ENCODE results near the gene TTC9C. TPM values are rescaled to one million over a fixed set of nuclear protein-coding genes. Genes with fewer than 3 reads are reported as not detected.

Gene TTC9C
- polyA plus RNA-seq, 1 donor (not counting 4 experiments of a cell fraction or from before 2014, with no cell fraction given), result 26.1 TPM

DNA sequence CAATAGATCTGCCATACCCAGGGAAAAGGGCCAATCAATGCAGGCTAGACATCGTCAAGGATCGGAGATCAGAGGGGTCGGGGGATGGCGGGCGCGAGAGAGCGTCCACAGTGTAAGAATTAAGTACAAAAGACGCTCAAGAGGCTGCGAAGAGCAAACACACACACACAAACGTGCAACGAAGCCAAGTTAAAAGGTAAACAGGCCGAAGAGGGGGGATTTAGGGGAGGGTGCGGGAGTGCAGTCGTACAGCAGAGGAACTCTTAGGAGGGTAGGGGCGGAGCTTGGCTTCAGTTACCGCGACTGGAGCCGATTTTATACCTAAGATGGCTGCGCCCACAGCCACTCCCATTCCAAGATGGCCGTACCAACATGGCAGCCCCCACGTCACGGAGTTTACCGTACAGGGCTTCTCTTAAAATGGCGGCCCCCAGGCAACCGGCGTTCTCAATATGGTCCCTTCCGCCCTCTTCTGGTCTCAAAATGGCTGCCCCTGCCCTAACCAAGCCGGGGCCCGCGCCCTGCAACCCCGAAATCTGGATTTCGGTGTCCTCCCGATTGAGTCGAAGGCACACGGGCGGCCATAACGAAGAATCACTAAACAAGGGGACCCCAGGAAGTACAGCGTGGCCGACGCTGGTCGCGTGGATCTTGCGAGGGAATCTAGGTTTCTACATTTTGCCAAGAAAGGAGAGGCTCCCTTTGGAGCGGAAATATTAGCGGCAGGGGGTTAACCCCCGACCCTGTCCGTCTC, 18.9 kb upstream of the TTC9C start:
- H3K27me3 ChIP-seq (ENCODE audit: control insufficient read depth, extremely low read depth, insufficient read depth, low read length), result no peaks in the 10 kb centered on the region
- H3K4me3 ChIP-seq (ENCODE audit: control insufficient read depth in 2 of 3, extremely low read depth in 1 of 3, insufficient read depth in 2 of 3, low read depth in 1 of 3, low read length in 3 of 3), result peak overlapping the region; percentile 25 to 84 (median 75)
- peak overlapping the region; percentile 93 for H3K27ac ChIP-seq (ENCODE audit: control insufficient read depth, insufficient read depth, low read length)
- no peaks in the 10 kb centered on the region for H3K79me2 ChIP-seq (ENCODE audit: control insufficient read depth, insufficient read depth, low read length)
- H2AFZ ChIP-seq (ENCODE audit: control insufficient read depth, low read length), result peak overlapping the region; percentile 95
- peaks cover 36% of the 10 kb centered on the region for H3K4me1 ChIP-seq (ENCODE audit: control insufficient read depth, extremely low read depth, insufficient read depth, low read length)
- peak overlapping the region; percentile 99 for H3K4me2 ChIP-seq (ENCODE audit: control insufficient read depth, extremely low read depth, insufficient read depth, low read depth, low read length)
- H3K36me3 ChIP-seq (ENCODE audit: control insufficient read depth in 2 of 2, extremely low read depth in 1 of 2, insufficient read depth in 2 of 2, low read length in 2 of 2), result peaks cover 10 to 22% of the 10 kb centered on the region in 2 experiments
- no peaks in the 10 kb centered on the region for H3K9me1 ChIP-seq (ENCODE audit: control insufficient read depth, extremely low read depth, insufficient read depth, low read length)
- dilution Hi-C loops (cut with MboI; ENCODE audit: extremely low pct_ligation_motif_present, low sequenced_read_pairs), result no loop called here
- FAIRE-seq, result no peak
- peak; percentile 62 for DNase-seq (ENCODE audit: low read depth, low spot score)
- TF ChIP-seq CTCF (optimal IDR thresholded peaks at IDR 0.05 in 1 of 3, IDR thresholded peaks at IDR 0.05 in 1 of 3, conservative IDR thresholded peaks at IDR 0.05 in 1 of 3; ENCODE audit: extremely low read depth in 1 of 3, insufficient read depth in 2 of 3, low read length in 3 of 3) (no peak), EZH2 (IDR thresholded peaks at IDR 0.05; ENCODE audit: low read length) (no peak)
- H3K9me3 ChIP-seq (ENCODE audit: control insufficient read depth, low read depth, low read length), result no peaks in the 10 kb centered on the region
- H4K20me1 ChIP-seq (ENCODE audit: control insufficient read depth, extremely low read depth, insufficient read depth, low read length), result no peaks in the 10 kb centered on the region
- peak overlapping the region; percentile 88 for H3K9ac ChIP-seq (ENCODE audit: control insufficient read depth, extremely low read depth, insufficient read depth, low read length)

- Histone ChIP-seq H3K27me3 (ENCODE audit: control insufficient read depth, extremely low read depth, insufficient read depth, low read length) (no peaks in the 10 kb centered on the region), H2AFZ (ENCODE audit: control insufficient read depth, low read length) (peak overlapping the region; percentile 93), H3K9me1 (ENCODE audit: control insufficient read depth, extremely low read depth, insufficient read depth, low read length) (no peaks in the 10 kb centered on the region), H3K4me1 (ENCODE audit: control insufficient read depth, extremely low read depth, insufficient read depth, low read length) (peaks cover 36% of the 10 kb centered on the region), H3K27ac (ENCODE audit: control insufficient read depth, insufficient read depth, low read length) (peak overlapping the region; percentile 93), H4K20me1 (ENCODE audit: control insufficient read depth, extremely low read depth, insufficient read depth, low read length) (no peaks in the 10 kb centered on the region), H3K4me3 (ENCODE audit: control insufficient read depth in 2 of 3, extremely low read depth in 1 of 3, insufficient read depth in 2 of 3, low read depth in 1 of 3, low read length in 3 of 3) (peak overlapping the region; percentile 23 to 84 (median 75)), H3K4me2 (ENCODE audit: control insufficient read depth, extremely low read depth, insufficient read depth, low read depth, low read length) (peak overlapping the region; percentile 99), H3K9ac (ENCODE audit: control insufficient read depth, extremely low read depth, insufficient read depth, low read length) (peak overlapping the region; percentile 88), H3K9me3 (ENCODE audit: control insufficient read depth, low read depth, low read length) (no peaks in the 10 kb centered on the region), H3K36me3 (ENCODE audit: control insufficient read depth in 2 of 2, extremely low read depth in 1 of 2, insufficient read depth in 2 of 2, low read length in 2 of 2) (peaks cover 14 to 27% of the 10 kb centered on the region in 2 experiments), H3K79me2 (ENCODE audit: control insufficient read depth, insufficient read depth, low read length) (no peaks in the 10 kb centered on the region)
- FAIRE-seq (no peak), DNase-seq (ENCODE audit: low read depth, low spot score) (no peak)
- dilution Hi-C loops (cut with MboI; ENCODE audit: extremely low pct_ligation_motif_present, low sequenced_read_pairs), result no loop called here
- no peak for TF ChIP-seq CTCF (optimal IDR thresholded peaks at IDR 0.05 in 1 of 3, IDR thresholded peaks at IDR 0.05 in 1 of 3, conservative IDR thresholded peaks at IDR 0.05 in 1 of 3; ENCODE audit: extremely low read depth in 1 of 3, insufficient read depth in 2 of 3, low read length in 3 of 3)
- no peak for TF ChIP-seq EZH2 (IDR thresholded peaks at IDR 0.05; ENCODE audit: low read length)
These were observed 18.3 kb upstream of the TTC9C start for GRCh38 chr11:62710001-62710345.

Measured in keratinocyte (primary cell).